Chondrocyte (in vitro differentiated cells): ENCODE measurements around the gene PCSK2. TPM values are rescaled to one million over a fixed set of nuclear protein-coding genes. Genes with fewer than 3 reads are reported as not detected.

Experiments used
- DNase-seq: peaks from one replicate; pipeline ENCODE4 v3.0.0; 2021; ENCODE audit warnings: mixed read lengths, low spot score
- H3K27ac Mint-ChIP-seq: one replicate; pipeline ENCODE4 v1.8.0; 2021; ENCODE audit warnings: mild to moderate bottlenecking, moderate library complexity, mixed read lengths; ENCODE audit not compliant: unreplicated experiment
- H3K27me3 Mint-ChIP-seq: 2 replicates; pipeline ENCODE4 v1.8.0; 2021; ENCODE audit warnings: low read depth, mixed read lengths
- H3K36me3 Mint-ChIP-seq: 2 replicates; pipeline ENCODE4 v1.8.0; 2021; ENCODE audit warnings: low read depth, mixed read lengths
- H3K4me1 Mint-ChIP-seq: 2 replicates; pipeline ENCODE4 v1.8.0; 2021; ENCODE audit warnings: low read depth, mild to moderate bottlenecking, mixed read lengths
- H3K4me3 Mint-ChIP-seq: one replicate; pipeline ENCODE4 v1.8.0; 2021; ENCODE audit warnings: mild to moderate bottlenecking, moderate library complexity, mixed read lengths; ENCODE audit not compliant: unreplicated experiment
- H3K9me3 Mint-ChIP-seq: 2 replicates; pipeline ENCODE4 v1.8.0; 2021; ENCODE audit warnings: low read depth, mixed read lengths
- total RNA-seq: library from RNA; stranded (reverse); gene quantifications from 3 replicates; pipeline ENCODE4 v1.2.1, GENCODE V29; 2021
- TF ChIP-seq, protein P1 (sequence below): fragments of 200-600 bp; sonication (generic); IDR thresholded peaks from 2 replicates; pipeline ENCODE4 v1.5.0; 2021; ENCODE audit warnings: antibody characterized with exemption, mild to moderate bottlenecking, moderate library complexity

Gene PCSK2
- total RNA-seq, 1 donor from 2014 or later: not detected

DNA sequence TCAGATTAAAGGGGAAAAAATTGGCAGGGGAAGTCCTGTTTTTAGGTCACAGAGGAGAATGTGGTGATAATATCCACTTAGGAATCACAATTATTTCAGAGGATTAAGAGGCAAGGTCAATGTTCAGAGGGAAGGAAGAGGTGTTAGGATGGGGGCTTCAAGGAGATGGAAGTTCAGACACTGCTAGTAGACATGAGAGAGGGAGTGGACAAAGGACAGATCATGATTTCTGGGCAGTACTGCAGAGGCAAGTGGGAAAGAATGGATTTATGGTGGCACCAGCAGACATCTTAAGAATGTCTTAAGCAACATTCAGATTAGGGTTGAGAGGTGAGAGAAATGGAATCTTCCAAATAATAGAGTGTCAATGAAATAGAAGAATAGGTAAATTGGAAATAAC lies 9.9 kb downstream of the PCSK2 start:
- peaks cover 12% of the 10 kb centered on the region for H3K27me3 Mint-ChIP-seq
- no peak overlapping the region for H3K4me3 Mint-ChIP-seq
- H3K36me3 Mint-ChIP-seq: no peaks in the 10 kb centered on the region
- H3K9me3 Mint-ChIP-seq: no peaks in the 10 kb centered on the region
- DNase-seq: no peak
- TF ChIP-seq, protein P1, sequence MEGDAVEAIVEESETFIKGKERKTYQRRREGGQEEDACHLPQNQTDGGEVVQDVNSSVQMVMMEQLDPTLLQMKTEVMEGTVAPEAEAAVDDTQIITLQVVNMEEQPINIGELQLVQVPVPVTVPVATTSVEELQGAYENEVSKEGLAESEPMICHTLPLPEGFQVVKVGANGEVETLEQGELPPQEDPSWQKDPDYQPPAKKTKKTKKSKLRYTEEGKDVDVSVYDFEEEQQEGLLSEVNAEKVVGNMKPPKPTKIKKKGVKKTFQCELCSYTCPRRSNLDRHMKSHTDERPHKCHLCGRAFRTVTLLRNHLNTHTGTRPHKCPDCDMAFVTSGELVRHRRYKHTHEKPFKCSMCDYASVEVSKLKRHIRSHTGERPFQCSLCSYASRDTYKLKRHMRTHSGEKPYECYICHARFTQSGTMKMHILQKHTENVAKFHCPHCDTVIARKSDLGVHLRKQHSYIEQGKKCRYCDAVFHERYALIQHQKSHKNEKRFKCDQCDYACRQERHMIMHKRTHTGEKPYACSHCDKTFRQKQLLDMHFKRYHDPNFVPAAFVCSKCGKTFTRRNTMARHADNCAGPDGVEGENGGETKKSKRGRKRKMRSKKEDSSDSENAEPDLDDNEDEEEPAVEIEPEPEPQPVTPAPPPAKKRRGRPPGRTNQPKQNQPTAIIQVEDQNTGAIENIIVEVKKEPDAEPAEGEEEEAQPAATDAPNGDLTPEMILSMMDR: no peak
- no peak overlapping the region for H3K27ac Mint-ChIP-seq
- no peaks in the 10 kb centered on the region for H3K4me1 Mint-ChIP-seq

GRCh38 chr20:17248224-17248623 lies 21.4 kb downstream of the PCSK2 start:
- no peaks in the 10 kb centered on the region for H3K36me3 Mint-ChIP-seq
- H3K27ac Mint-ChIP-seq: no peak overlapping the region
- DNase-seq: no peak
- peaks cover 5% of the 10 kb centered on the region for H3K27me3 Mint-ChIP-seq
- TF ChIP-seq, protein P1: no peak
- H3K4me3 Mint-ChIP-seq: no peak overlapping the region
- no peaks in the 10 kb centered on the region for H3K4me1 Mint-ChIP-seq
- H3K9me3 Mint-ChIP-seq: peaks cover 4% of the 10 kb centered on the region

GRCh38 chr20:17262786-17263185 lies 35.9 kb downstream of the PCSK2 start:
- Mint-ChIP-seq H3K27ac (no peak overlapping the region), H3K27me3 (peaks cover 7% of the 10 kb centered on the region), H3K4me1 (no peaks in the 10 kb centered on the region), H3K36me3 (no peaks in the 10 kb centered on the region), H3K4me3 (no peak overlapping the region), H3K9me3 (no peaks in the 10 kb centered on the region)
- no peak for DNase-seq
- TF ChIP-seq, protein P1: no peak

- Mint-ChIP-seq H3K27me3 (peaks cover 8% of the 10 kb centered on the region), H3K4me3 (no peak overlapping the region), H3K27ac (no peak overlapping the region), H3K9me3 (peaks cover under 1% of the 10 kb centered on the region), H3K36me3 (no peaks in the 10 kb centered on the region), H3K4me1 (no peaks in the 10 kb centered on the region)
- no peak for DNase-seq
- TF ChIP-seq, protein P1: no peak
These were observed 46.9 kb downstream of the PCSK2 start for GRCh38 chr20:17273717-17274116.

DNA sequence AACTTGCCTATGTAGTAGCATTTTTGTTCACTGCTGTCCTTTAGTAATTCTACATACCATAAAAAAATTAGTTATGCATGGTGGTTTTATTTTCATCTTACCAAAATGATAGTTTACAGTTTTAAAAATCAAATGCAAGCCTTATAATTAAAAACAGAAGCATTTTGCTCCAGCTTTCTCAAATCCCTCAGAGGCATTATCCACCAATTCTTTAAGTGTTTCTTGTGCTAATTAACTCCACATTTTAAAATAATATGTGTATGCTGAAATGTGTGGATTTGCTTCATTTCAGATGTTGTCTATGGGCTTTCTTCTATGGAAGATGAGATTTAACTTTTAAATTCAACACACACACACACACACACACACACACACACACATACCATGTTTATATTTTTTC lies 49.3 kb downstream of the PCSK2 start:
- no peak overlapping the region for H3K4me3 Mint-ChIP-seq
- peaks cover 1% of the 10 kb centered on the region for H3K27me3 Mint-ChIP-seq
- H3K4me1 Mint-ChIP-seq: no peaks in the 10 kb centered on the region
- H3K36me3 Mint-ChIP-seq: no peaks in the 10 kb centered on the region
- H3K9me3 Mint-ChIP-seq: peaks cover 2% of the 10 kb centered on the region
- DNase-seq: no peak
- no peak overlapping the region for H3K27ac Mint-ChIP-seq
- TF ChIP-seq, protein P1: no peak
